Trophoblast cell (in vitro differentiated cells and primary cell): ENCODE data around the gene FYTTD1.
"Not testable (repeated sequence)": the region's sequence is repeated elsewhere in the genome, so short reads cannot be mapped to it uniquely, and the experiment has no call there.

Experiments
- DNase-seq, 2 donors: peaks; one replicate each; pipeline ENCODE4 v3.0.0-alpha.2; 2016
- H2AFZ ChIP-seq: 2 replicates; pipeline ENCODE4 v1.6.1; 2013; ENCODE audit warnings: low read length, moderate library complexity, mild to moderate bottlenecking; ENCODE audit not compliant: insufficient read depth, poor library complexity
- H2AK5ac ChIP-seq: 2 replicates; pipeline ENCODE4 v1.6.1; 2013; ENCODE audit warnings: mild to moderate bottlenecking, low read length
- H2BK120ac ChIP-seq: 2 replicates; pipeline ENCODE4 v1.6.1; 2013; ENCODE audit warnings: low read length, mild to moderate bottlenecking, moderate library complexity; ENCODE audit not compliant: insufficient read depth, poor library complexity
- H2BK12ac ChIP-seq: 2 replicates; pipeline ENCODE4 v1.6.1; 2013; ENCODE audit warnings: mild to moderate bottlenecking, low read length, moderate library complexity
- H2BK5ac ChIP-seq: 2 replicates; pipeline ENCODE4 v1.6.1; 2013; ENCODE audit warnings: low read length, low read depth, moderate library complexity, mild to moderate bottlenecking; ENCODE audit not compliant: poor library complexity
- H3K14ac ChIP-seq: 2 replicates; pipeline ENCODE4 v1.6.1; 2013; ENCODE audit warnings: mild to moderate bottlenecking, low read length
- H3K18ac ChIP-seq: 2 replicates; pipeline ENCODE4 v1.6.1; 2013; ENCODE audit warnings: mild to moderate bottlenecking, low read length
- H3K23ac ChIP-seq: 2 replicates; pipeline ENCODE4 v1.6.1; 2013; ENCODE audit warnings: low read length
- H3K27ac ChIP-seq: 2 replicates; pipeline ENCODE4 v1.5.1; 2013; ENCODE audit warnings: low read depth, mild to moderate bottlenecking, inconsistent platforms, low read length, moderate library complexity
- H3K27me3 ChIP-seq: 2 replicates; pipeline ENCODE4 v1.6.1; 2013; ENCODE audit warnings: inconsistent platforms, mild to moderate bottlenecking, low read length, moderate library complexity; ENCODE audit not compliant: insufficient read depth
- H3K36me3 ChIP-seq, 2 experiments: 1 replicate in 1 of 2; 2 replicates in 1 of 2; pipeline ENCODE4 v1.6.1; 2013; ENCODE audit warnings: low read length in 2 of 2, mild to moderate bottlenecking in 2 of 2, moderate library complexity in 1 of 2; ENCODE audit not compliant: insufficient read depth in 2 of 2, control insufficient read depth in 1 of 2
- H3K4ac ChIP-seq: 2 replicates; pipeline ENCODE4 v1.6.1; 2013; ENCODE audit warnings: low read depth, mild to moderate bottlenecking, low read length, moderate library complexity
- H3K4me1 ChIP-seq, 2 experiments: 1 replicate in 1 of 2; 2 replicates in 1 of 2; pipeline ENCODE4 v1.6.1; 2013; ENCODE audit warnings: low read length in 2 of 2, mild to moderate bottlenecking in 2 of 2, moderate library complexity in 1 of 2; ENCODE audit not compliant: insufficient read depth in 2 of 2, control insufficient read depth in 1 of 2
- H3K4me2 ChIP-seq: 2 replicates; pipeline ENCODE4 v1.6.1; 2013; ENCODE audit warnings: inconsistent platforms, mild to moderate bottlenecking, low read length, moderate library complexity
- H3K4me3 ChIP-seq: 2 replicates; pipeline ENCODE4 v1.5.1; 2013; ENCODE audit warnings: mild to moderate bottlenecking, low read depth, low read length, inconsistent platforms
- H3K79me1 ChIP-seq: one replicate; pipeline ENCODE4 v1.6.1; 2013; ENCODE audit warnings: low read length
- H3K79me2 ChIP-seq: 2 replicates; pipeline ENCODE4 v1.6.1; 2013; ENCODE audit warnings: low read length, mild to moderate bottlenecking; ENCODE audit not compliant: control insufficient read depth, insufficient read depth, poor library complexity
- H3K9ac ChIP-seq: 2 replicates; pipeline ENCODE4 v1.6.1; 2013; ENCODE audit warnings: mild to moderate bottlenecking, low read length
- H3K9me3 ChIP-seq: 2 replicates; pipeline ENCODE4 v1.6.1; 2013; ENCODE audit warnings: low read depth, mild to moderate bottlenecking, control low read depth, inconsistent platforms, low read length; ENCODE audit not compliant: insufficient read depth
- H4K12ac ChIP-seq: 2 replicates; pipeline ENCODE4 v1.6.1; 2013; ENCODE audit warnings: low read depth, mild to moderate bottlenecking, low read length, moderate library complexity
- H4K8ac ChIP-seq: 2 replicates; pipeline ENCODE4 v1.6.1; 2013; ENCODE audit warnings: low read depth, mild to moderate bottlenecking, low read length, moderate library complexity
- H4K91ac ChIP-seq: one replicate; pipeline ENCODE4 v1.6.1; 2013; ENCODE audit warnings: low read depth, mild to moderate bottlenecking, low read length, moderate library complexity
- WGBS: extraction: QIAGEN DNeasy Blood & Tissue Kit; methylation state at CpG from one replicate; pipeline ENCODE4 v1.1.7; 2013; ENCODE audit warnings: missing lambda C conversion rate; ENCODE audit not compliant: insufficient read length, insufficient coverage; ENCODE audit errors: extremely low coverage; 5-methylcytosine and 5-hydroxymethylcytosine counted together

FYTTD1 gene

GRCh38 chr3:197709135-197709534 is 40.5 kb upstream of the FYTTD1 start:
- H3K4me2 ChIP-seq: no peak overlapping the region

GRCh38 chr3:197710965-197711364 is 38.7 kb upstream of the FYTTD1 start:
- WGBS: no CpG with 5 or more reads among the region's 5 CpGs

More at GRCh38 chr3:197709135-197709534, 40.5 kb upstream of the FYTTD1 start:
- H3K14ac ChIP-seq: no peak overlapping the region
- no peak for DNase-seq
- no peak overlapping the region for H3K4ac ChIP-seq
- H3K4me3 ChIP-seq: no peak overlapping the region
- H3K18ac ChIP-seq: no peak overlapping the region
- H3K27ac ChIP-seq: no peak overlapping the region
- no peaks in the 10 kb centered on the region for H3K79me2 ChIP-seq
- H2BK12ac ChIP-seq: no peak overlapping the region
- peaks cover 4 to 6% of the 10 kb centered on the region in 2 experiments for H3K4me1 ChIP-seq
- no peak overlapping the region for H2BK5ac ChIP-seq
- no CpG with 5 or more reads among the region's 9 CpGs for WGBS
- no peak overlapping the region for H4K8ac ChIP-seq
- H4K91ac ChIP-seq: no peak overlapping the region
- H3K9me3 ChIP-seq: no peaks in the 10 kb centered on the region
- peaks cover 8% of the 10 kb centered on the region in 2 experiments for H3K36me3 ChIP-seq
- H3K27me3 ChIP-seq: no peaks in the 10 kb centered on the region
- no peaks in the 10 kb centered on the region for H3K79me1 ChIP-seq
- H2AK5ac ChIP-seq: no peak overlapping the region
- no peak overlapping the region for H3K23ac ChIP-seq
- H2AFZ ChIP-seq: no peak overlapping the region
- H2BK120ac ChIP-seq: no peak overlapping the region
- no peak overlapping the region for H3K9ac ChIP-seq
- no peak overlapping the region for H4K12ac ChIP-seq

GRCh38 chr3:197711973-197712707 is 37.5 kb upstream of the FYTTD1 start:
- no peak overlapping the region for H2AK5ac ChIP-seq
- DNase-seq: peak; percentile 98 to 99
- no peaks in the 10 kb centered on the region for H3K79me1 ChIP-seq
- H4K12ac ChIP-seq: no peak overlapping the region
- peaks cover 0 to 1% of the 10 kb centered on the region in 2 experiments for H3K36me3 ChIP-seq
- H3K4ac ChIP-seq: no peak overlapping the region
- H3K27ac ChIP-seq: peak overlapping the region; percentile 77
- peaks cover 4 to 6% of the 10 kb centered on the region in 2 experiments for H3K4me1 ChIP-seq
- no peak overlapping the region for H3K23ac ChIP-seq
- H2BK120ac ChIP-seq: no peak overlapping the region
- no peak overlapping the region for H4K91ac ChIP-seq
- no peaks in the 10 kb centered on the region for H3K27me3 ChIP-seq
- no peak overlapping the region for H3K4me3 ChIP-seq
- H4K8ac ChIP-seq: no peak overlapping the region
- peak overlapping the region; percentile 61 for H3K4me2 ChIP-seq
- H3K9ac ChIP-seq: no peak overlapping the region
- H2BK12ac ChIP-seq: no peak overlapping the region
- no peaks in the 10 kb centered on the region for H3K79me2 ChIP-seq
- H3K18ac ChIP-seq: no peak overlapping the region
- H2AFZ ChIP-seq: no peak overlapping the region
- H2BK5ac ChIP-seq: no peak overlapping the region
- no CpG with 5 or more reads among the region's 9 CpGs for WGBS
- no peak overlapping the region for H3K14ac ChIP-seq
- no peaks in the 10 kb centered on the region for H3K9me3 ChIP-seq

More at GRCh38 chr3:197710965-197711364, 38.7 kb upstream of the FYTTD1 start:
- H2BK12ac ChIP-seq, H3K23ac ChIP-seq, H3K4me3 ChIP-seq, H2BK120ac ChIP-seq, H3K36me3 ChIP-seq, H3K4me1 ChIP-seq, H4K91ac ChIP-seq, DNase-seq, H3K9ac ChIP-seq, H2BK5ac ChIP-seq, H4K12ac ChIP-seq, H3K79me1 ChIP-seq, H3K4ac ChIP-seq, H4K8ac ChIP-seq, H3K9me3 ChIP-seq, H3K18ac ChIP-seq, H3K4me2 ChIP-seq, H3K27me3 ChIP-seq, H2AK5ac ChIP-seq, H2AFZ ChIP-seq, H3K27ac ChIP-seq, H3K14ac ChIP-seq, H3K79me2 ChIP-seq: not testable (repeated sequence)

GRCh38 chr3:197713477-197713822 is 36.2 kb upstream of the FYTTD1 start:
- H3K18ac ChIP-seq: peak overlapping the region; percentile 71
- H3K14ac ChIP-seq: peak overlapping the region; percentile 70
- DNase-seq: no peak
- no peak overlapping the region for H3K27ac ChIP-seq
- no peak overlapping the region for H3K4me3 ChIP-seq
- no peaks in the 10 kb centered on the region for H3K9me3 ChIP-seq
- peaks cover under 1% of the 10 kb centered on the region for H3K79me1 ChIP-seq
- no peak overlapping the region for H3K4me2 ChIP-seq
- H4K91ac ChIP-seq: peak overlapping the region; percentile 57
- peaks cover 6% of the 10 kb centered on the region in 2 experiments for H3K4me1 ChIP-seq
- H3K27me3 ChIP-seq: no peaks in the 10 kb centered on the region
- H2AFZ ChIP-seq: no peak overlapping the region
- WGBS: no CpG with 5 or more reads among the region's 4 CpGs
- H3K23ac ChIP-seq: no peak overlapping the region
- H4K12ac ChIP-seq: no peak overlapping the region
- H3K4ac ChIP-seq: no peak overlapping the region
- peak overlapping the region; percentile 58 for H3K9ac ChIP-seq
- H2BK120ac ChIP-seq: peak overlapping the region; percentile 90
- no peaks in the 10 kb centered on the region for H3K79me2 ChIP-seq
- H2BK5ac ChIP-seq: peak overlapping the region; percentile 31
- H2AK5ac ChIP-seq: peak overlapping the region; percentile 83
- peak overlapping the region; percentile 29 for H4K8ac ChIP-seq
- H3K36me3 ChIP-seq: peaks cover 0 to 1% of the 10 kb centered on the region in 2 experiments
- H2BK12ac ChIP-seq: peak overlapping the region; percentile 87
